Measurements from ENCODE around the gene C14orf132. TPM values are rescaled to one million over a fixed set of nuclear protein-coding genes. Genes with fewer than 3 reads are reported as not detected.

The C14orf132 gene
- polyA plus RNA-seq, 3 donors: not detected

DNA sequence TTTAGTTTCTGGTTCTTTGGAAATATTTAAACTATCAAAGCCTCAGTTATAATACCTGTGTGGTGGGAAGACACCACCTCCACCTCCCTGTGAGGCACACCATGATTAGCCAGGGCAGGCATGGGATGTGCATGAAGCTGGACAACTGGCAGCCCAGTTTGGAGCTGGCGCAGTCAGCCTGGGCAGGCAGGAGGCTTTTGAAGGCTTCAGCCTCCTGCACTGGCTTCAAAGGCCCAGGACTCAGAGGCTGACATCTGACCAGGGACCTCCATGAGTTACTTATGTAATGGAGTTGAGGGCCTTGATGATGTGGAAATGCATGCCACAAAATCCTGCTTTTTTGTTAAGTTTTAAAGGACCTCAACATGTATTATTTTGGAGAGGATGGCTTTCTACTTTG lies 30.3 kb downstream of the C14orf132 start:
- H3K4me1 ChIP-seq (ENCODE audit: control insufficient read depth in 1 of 2, insufficient read depth in 2 of 2, low read length in 2 of 2): no peaks in the 10 kb centered on the region
- peaks cover 0 to 4% of the 10 kb centered on the region in 2 donors for H3K9me3 ChIP-seq (replicated peaks in 1 of 2; ENCODE audit: control insufficient read depth in 1 of 2, insufficient read depth in 1 of 2, low read length in 2 of 2)
- WGBS (ENCODE audit: insufficient coverage): 100% methylated on average over 1 of the region's 1 CpG
- H3K4me3 Mint-ChIP-seq: no peak overlapping the region
- no peaks in the 10 kb centered on the region for H3K4me1 Mint-ChIP-seq
- H4K20me1 ChIP-seq (ENCODE audit: insufficient read depth, low read length): no peaks in the 10 kb centered on the region
- peaks cover 2 to 3% (median 3%) of the 10 kb centered on the region in 3 donors for H3K27me3 Mint-ChIP-seq (ENCODE audit: low read depth in 3 of 3)
- TF ChIP-seq, protein P1, sequence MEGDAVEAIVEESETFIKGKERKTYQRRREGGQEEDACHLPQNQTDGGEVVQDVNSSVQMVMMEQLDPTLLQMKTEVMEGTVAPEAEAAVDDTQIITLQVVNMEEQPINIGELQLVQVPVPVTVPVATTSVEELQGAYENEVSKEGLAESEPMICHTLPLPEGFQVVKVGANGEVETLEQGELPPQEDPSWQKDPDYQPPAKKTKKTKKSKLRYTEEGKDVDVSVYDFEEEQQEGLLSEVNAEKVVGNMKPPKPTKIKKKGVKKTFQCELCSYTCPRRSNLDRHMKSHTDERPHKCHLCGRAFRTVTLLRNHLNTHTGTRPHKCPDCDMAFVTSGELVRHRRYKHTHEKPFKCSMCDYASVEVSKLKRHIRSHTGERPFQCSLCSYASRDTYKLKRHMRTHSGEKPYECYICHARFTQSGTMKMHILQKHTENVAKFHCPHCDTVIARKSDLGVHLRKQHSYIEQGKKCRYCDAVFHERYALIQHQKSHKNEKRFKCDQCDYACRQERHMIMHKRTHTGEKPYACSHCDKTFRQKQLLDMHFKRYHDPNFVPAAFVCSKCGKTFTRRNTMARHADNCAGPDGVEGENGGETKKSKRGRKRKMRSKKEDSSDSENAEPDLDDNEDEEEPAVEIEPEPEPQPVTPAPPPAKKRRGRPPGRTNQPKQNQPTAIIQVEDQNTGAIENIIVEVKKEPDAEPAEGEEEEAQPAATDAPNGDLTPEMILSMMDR (IDR thresholded peaks at IDR 0.05): no peak
- no peak overlapping the region for H2AFZ ChIP-seq (ENCODE audit: insufficient read depth, low read depth, low read length, poor library complexity, severe bottlenecking)
- H3K4me2 ChIP-seq (replicated peaks; ENCODE audit: extremely low read depth, low read length, poor library complexity, severe bottlenecking): no peak overlapping the region
- H3K36me3 Mint-ChIP-seq: no peaks in the 10 kb centered on the region
- peaks cover 0 to 12% (median 2%) of the 10 kb centered on the region in 7 donors for H3K9me3 Mint-ChIP-seq
- no peaks in the 10 kb centered on the region for H3K27me3 ChIP-seq (ENCODE audit: control insufficient read depth in 2 of 2, insufficient read depth in 2 of 2, low read length in 2 of 2)
- no peaks in the 10 kb centered on the region for H3K36me3 ChIP-seq (replicated peaks in 1 of 2; ENCODE audit: control insufficient read depth in 1 of 2, insufficient read depth in 2 of 2, low read length in 2 of 2)
- no peak overlapping the region for H3K9ac ChIP-seq (ENCODE audit: insufficient read depth, low read length, poor library complexity, severe bottlenecking)
- no peak overlapping the region for H3K27ac ChIP-seq (ENCODE audit: low read depth in 1 of 2, low read length in 2 of 2)
- DNase-seq: no peak
- H3K79me2 ChIP-seq (ENCODE audit: insufficient read depth, low read length): no peaks in the 10 kb centered on the region
- H3K27ac Mint-ChIP-seq: no peak overlapping the region
- H3K4me3 ChIP-seq (replicated peaks in 1 of 3; ENCODE audit: low read depth in 2 of 3, low read length in 3 of 3): no peak overlapping the region
- intact Hi-C loops (cut with micrococcal nuclease): no loop called here

- no peaks in the 10 kb centered on the region for H3K79me2 ChIP-seq (ENCODE audit: insufficient read depth, low read length)
- no peaks in the 10 kb centered on the region for H3K4me1 Mint-ChIP-seq
- no peak overlapping the region for H3K27ac ChIP-seq (ENCODE audit: low read depth in 1 of 2, low read length in 2 of 2)
- H3K9me3 Mint-ChIP-seq: peaks cover 0 to 12% (median 2%) of the 10 kb centered on the region in 7 donors
- no peak overlapping the region for H3K27ac Mint-ChIP-seq
- peaks cover 0 to 4% of the 10 kb centered on the region in 2 donors for H3K9me3 ChIP-seq (replicated peaks in 1 of 2; ENCODE audit: control insufficient read depth in 1 of 2, insufficient read depth in 1 of 2, low read length in 2 of 2)
- H3K4me2 ChIP-seq (replicated peaks; ENCODE audit: extremely low read depth, low read length, poor library complexity, severe bottlenecking): no peak overlapping the region
- 84% methylated on average over 4 of the region's 4 CpGs for WGBS (ENCODE audit: insufficient coverage)
- H3K27me3 ChIP-seq (ENCODE audit: control insufficient read depth in 2 of 2, insufficient read depth in 2 of 2, low read length in 2 of 2): no peaks in the 10 kb centered on the region
- no peak overlapping the region for H3K4me3 ChIP-seq (replicated peaks in 1 of 3; ENCODE audit: low read depth in 2 of 3, low read length in 3 of 3)
- H4K20me1 ChIP-seq (ENCODE audit: insufficient read depth, low read length): no peaks in the 10 kb centered on the region
- H3K9ac ChIP-seq (ENCODE audit: insufficient read depth, low read length, poor library complexity, severe bottlenecking): no peak overlapping the region
- no peaks in the 10 kb centered on the region for H3K36me3 Mint-ChIP-seq
- no peak overlapping the region for H3K4me3 Mint-ChIP-seq
- intact Hi-C loops (cut with micrococcal nuclease): no loop called here
- H3K4me1 ChIP-seq (ENCODE audit: control insufficient read depth in 1 of 2, insufficient read depth in 2 of 2, low read length in 2 of 2): no peaks in the 10 kb centered on the region
- H2AFZ ChIP-seq (ENCODE audit: insufficient read depth, low read depth, low read length, poor library complexity, severe bottlenecking): no peak overlapping the region
- H3K27me3 Mint-ChIP-seq (ENCODE audit: low read depth in 3 of 3): peaks cover 3 to 5% (median 5%) of the 10 kb centered on the region in 3 donors
- DNase-seq: no peak
- TF ChIP-seq, protein P1 (IDR thresholded peaks at IDR 0.05): no peak
- no peaks in the 10 kb centered on the region for H3K36me3 ChIP-seq (replicated peaks in 1 of 2; ENCODE audit: control insufficient read depth in 1 of 2, insufficient read depth in 2 of 2, low read length in 2 of 2)
These were observed 32.4 kb downstream of the C14orf132 start for GRCh38 chr14:96071561-96071960.
